H9 (cell line): ENCODE results near the gene GALNT16. TPM values are rescaled to one million over a fixed set of nuclear protein-coding genes. Genes with fewer than 3 reads are reported as not detected.

ENCODE experiments used
- DNase-seq: peaks from one replicate; pipeline ENCODE4 v3.0.0-alpha.2; 2017
- H2AFZ ChIP-seq: one replicate; pipeline ENCODE4 v1.6.1; 2013; ENCODE audit warnings: mild to moderate bottlenecking, low read length, control low read depth, moderate library complexity
- H2AK5ac ChIP-seq: 2 replicates; pipeline ENCODE4 v1.6.1; 2013; ENCODE audit warnings: low read length, control low read depth, mixed read lengths; ENCODE audit not compliant: insufficient read length
- H2BK120ac ChIP-seq: one replicate; pipeline ENCODE4 v1.6.1; 2013; ENCODE audit warnings: low read depth, mild to moderate bottlenecking, low read length, control low read depth, inconsistent platforms; ENCODE audit not compliant: poor library complexity, severe bottlenecking
- H2BK12ac ChIP-seq: 2 replicates; pipeline ENCODE4 v1.6.1; 2013; ENCODE audit warnings: low read length, control low read depth, mixed read lengths, low read depth; ENCODE audit not compliant: insufficient read length
- H2BK15ac ChIP-seq: 2 replicates; pipeline ENCODE4 v1.6.1; 2013; ENCODE audit warnings: low read depth, low read length, control low read depth
- H2BK20ac ChIP-seq: one replicate; pipeline ENCODE4 v1.6.1; 2013; ENCODE audit warnings: low read depth, mild to moderate bottlenecking, low read length, control low read depth, inconsistent platforms; ENCODE audit not compliant: poor library complexity, severe bottlenecking
- H2BK5ac ChIP-seq: 2 replicates; pipeline ENCODE4 v1.6.1; 2013; ENCODE audit warnings: low read length, control low read depth, mixed read lengths; ENCODE audit not compliant: insufficient read length
- H3K14ac ChIP-seq: 2 replicates; pipeline ENCODE4 v1.6.1; 2013; ENCODE audit warnings: low read length, control low read depth; ENCODE audit not compliant: insufficient read depth
- H3K18ac ChIP-seq: 2 replicates; pipeline ENCODE4 v1.6.1; 2013; ENCODE audit warnings: low read depth, mild to moderate bottlenecking, mixed read lengths, low read length, control low read depth; ENCODE audit not compliant: insufficient read length
- H3K23ac ChIP-seq: 2 replicates; pipeline ENCODE4 v1.6.1; 2013; ENCODE audit warnings: low read length, control low read depth, mixed read lengths, low read depth; ENCODE audit not compliant: insufficient read length
- H3K23me2 ChIP-seq: 2 replicates; pipeline ENCODE4 v1.6.1; 2013; ENCODE audit warnings: low read depth, mild to moderate bottlenecking, mixed read lengths, low read length, control low read depth; ENCODE audit not compliant: insufficient read length, poor library complexity, severe bottlenecking
- H3K27ac ChIP-seq: 2 replicates; pipeline ENCODE4 v1.5.1; 2013; ENCODE audit warnings: low read length, control low read depth, mixed read lengths, low read depth; ENCODE audit not compliant: insufficient read length
- H3K27me3 ChIP-seq: 2 replicates; pipeline ENCODE4 v1.6.1; 2013; ENCODE audit warnings: low read length, control low read depth, inconsistent platforms; ENCODE audit not compliant: insufficient read depth
- H3K4ac ChIP-seq: 2 replicates; pipeline ENCODE4 v1.6.1; 2013; ENCODE audit warnings: low read depth, mild to moderate bottlenecking, control low read depth, inconsistent platforms, low read length, moderate library complexity
- H3K4me1 ChIP-seq: 2 replicates; pipeline ENCODE4 v1.6.1; 2013; ENCODE audit warnings: low read length, control low read depth, inconsistent platforms; ENCODE audit not compliant: insufficient read depth
- H3K4me2 ChIP-seq: 2 replicates; pipeline ENCODE4 v1.6.1; 2013; ENCODE audit warnings: low read length, control low read depth, mixed read lengths; ENCODE audit not compliant: insufficient read length, insufficient read depth
- H3K56ac ChIP-seq: 2 replicates; pipeline ENCODE4 v1.6.1; 2013; ENCODE audit warnings: low read depth, mild to moderate bottlenecking, mixed read lengths, low read length, control low read depth; ENCODE audit not compliant: insufficient read length
- H3K79me1 ChIP-seq: 2 replicates; pipeline ENCODE4 v1.6.1; 2013; ENCODE audit warnings: low read depth, mild to moderate bottlenecking, moderate library complexity, low read length, control low read depth, inconsistent platforms; ENCODE audit not compliant: insufficient read depth, poor library complexity, severe bottlenecking
- H3K79me2 ChIP-seq: 2 replicates; pipeline ENCODE4 v1.6.1; 2013; ENCODE audit warnings: low read length, control low read depth, inconsistent platforms; ENCODE audit not compliant: insufficient read depth
- H3K9ac ChIP-seq: 2 replicates; pipeline ENCODE4 v1.6.1; 2013; ENCODE audit warnings: low read length, control low read depth, mixed read lengths; ENCODE audit not compliant: insufficient read length; ENCODE audit errors: extremely low read depth
- H3K9me3 ChIP-seq: one replicate; pipeline ENCODE4 v1.6.1; 2013; ENCODE audit warnings: low read depth, low read length, inconsistent platforms; ENCODE audit not compliant: control insufficient read depth
- H3T11ph ChIP-seq: one replicate; pipeline ENCODE4 v1.6.1; 2013; ENCODE audit warnings: mild to moderate bottlenecking, low read length, control low read depth, inconsistent platforms
- H4K20me1 ChIP-seq: one replicate; pipeline ENCODE4 v1.6.1; 2013; ENCODE audit not compliant: control insufficient read depth, insufficient read length, insufficient read depth
- H4K5ac ChIP-seq: 2 replicates; pipeline ENCODE4 v1.6.1; 2013; ENCODE audit warnings: low read depth, mild to moderate bottlenecking, mixed read lengths, low read length, control low read depth; ENCODE audit not compliant: insufficient read length
- H4K8ac ChIP-seq: replicated peaks from 2 replicates; pipeline ENCODE4 v1.6.1; 2013; ENCODE audit warnings: low read length, control low read depth, mixed read lengths, low read depth; ENCODE audit not compliant: insufficient read length
- H4K91ac ChIP-seq: 2 replicates; pipeline ENCODE4 v1.6.1; 2013; ENCODE audit warnings: low read depth, mild to moderate bottlenecking, moderate library complexity, mixed read lengths, low read length, control low read depth; ENCODE audit not compliant: insufficient read length
- H3K27ac Mint-ChIP-seq, 3 experiments: 2 replicates in 2 of 3; 3 replicates in 1 of 3; pipeline ENCODE4 v1.8.0; 2020 to 2021; ENCODE audit warnings: mixed read lengths in 3 of 3, mild to moderate bottlenecking in 1 of 3, moderate library complexity in 1 of 3
- H3K27me3 Mint-ChIP-seq: 2 replicates; pipeline ENCODE4 v1.8.0; 2021; ENCODE audit warnings: low read depth, mild to moderate bottlenecking, moderate library complexity, mixed read lengths
- H3K36me3 Mint-ChIP-seq, 3 experiments: 2 replicates in 2 of 3; 3 replicates in 1 of 3; pipeline ENCODE4 v1.8.0; 2020 to 2021; ENCODE audit warnings: low read depth in 3 of 3, mixed read lengths in 3 of 3; ENCODE audit not compliant: insufficient read depth in 1 of 3
- H3K4me1 Mint-ChIP-seq, 2 experiments: 2 replicates each; pipeline ENCODE4 v1.8.0; 2020; ENCODE audit warnings: mixed read lengths in 2 of 2
- H3K4me3 Mint-ChIP-seq, 2 experiments: 2 replicates in 1 of 2; 3 replicates in 1 of 2; pipeline ENCODE4 v1.8.0; 2020 to 2021; ENCODE audit warnings: mild to moderate bottlenecking in 2 of 2, mixed read lengths in 2 of 2, moderate library complexity in 1 of 2
- H3K9me3 Mint-ChIP-seq, 2 experiments: 2 replicates in 1 of 2; 3 replicates in 1 of 2; pipeline ENCODE4 v1.8.0; 2020; ENCODE audit warnings: mild to moderate bottlenecking in 2 of 2, mixed read lengths in 2 of 2, moderate library complexity in 1 of 2
- WGBS: extraction: QIAGEN DNeasy Blood & Tissue Kit; methylation state at CpG from one replicate; pipeline ENCODE4 v1.1.7; 2013; ENCODE audit warnings: missing lambda C conversion rate, low lambda C conversion rate, mixed read lengths; ENCODE audit not compliant: insufficient read length; ENCODE audit errors: extremely low coverage; 5-methylcytosine and 5-hydroxymethylcytosine counted together
- total RNA-seq: library from RNA; stranded (reverse); gene quantifications from 2 replicates; pipeline ENCODE4 v1.2.1, GENCODE V29; 2021
- TF ChIP-seq, protein P1 (sequence below): fragments of 200-600 bp; sonication (generic); conservative IDR thresholded peaks from 3 replicates; pipeline ENCODE4 v1.8.0; 2021; ENCODE audit warnings: antibody characterized with exemption, mild to moderate bottlenecking

GALNT16 gene
- total RNA-seq, 1 experiment from 2014 or later = 2.3 TPM

DNA sequence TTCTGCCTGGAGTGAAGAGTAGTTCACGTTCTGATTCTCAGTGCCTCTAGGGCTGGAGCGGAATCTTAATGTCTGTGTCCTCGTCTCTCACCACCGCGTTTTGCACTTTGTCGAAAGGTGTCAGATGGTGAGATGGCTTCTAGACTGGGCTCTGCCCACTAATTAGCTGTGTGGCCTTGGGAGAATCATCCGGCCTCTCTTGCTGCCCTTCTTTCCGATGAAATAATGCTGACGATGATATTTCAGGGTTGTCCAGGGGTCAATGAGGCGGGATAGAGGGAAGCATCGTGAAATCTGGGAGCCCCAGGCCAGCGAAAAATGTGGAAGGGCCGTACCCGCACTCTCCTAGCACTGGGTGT is 811 bp upstream of the GALNT16 start:
- Histone ChIP-seq H3K23me2 (peaks cover 20% of the 10 kb centered on the region), H2BK20ac (no peak overlapping the region), H2AK5ac (no peak overlapping the region), H3K9me3 (no peaks in the 10 kb centered on the region), H3K4me1 (no peaks in the 10 kb centered on the region; the same call in 1 of the 2 replicates), H2BK15ac (no peak overlapping the region), H3K27me3 (peaks cover 20% of the 10 kb centered on the region; the same call in 1 of the 2 replicates), H3K79me1 (no peaks in the 10 kb centered on the region), H3K9ac (no peak overlapping the region), H3K4ac (no peak overlapping the region), H3K18ac (no peak overlapping the region), H2BK12ac (no peak overlapping the region), H3T11ph (no peak overlapping the region), H3K14ac (no peak overlapping the region), H2BK120ac (no peak overlapping the region), H3K4me2 (peak overlapping the region; percentile 65), H4K91ac (no peak overlapping the region), H2AFZ (no peak overlapping the region), H2BK5ac (no peak overlapping the region), H3K27ac (no peak overlapping the region), H4K8ac (no peak overlapping the region), H3K56ac (no peak overlapping the region), H3K79me2 (no peaks in the 10 kb centered on the region), H3K23ac (no peak overlapping the region), H4K20me1 (no peaks in the 10 kb centered on the region), H4K5ac (no peak overlapping the region)
- TF ChIP-seq, protein P1, sequence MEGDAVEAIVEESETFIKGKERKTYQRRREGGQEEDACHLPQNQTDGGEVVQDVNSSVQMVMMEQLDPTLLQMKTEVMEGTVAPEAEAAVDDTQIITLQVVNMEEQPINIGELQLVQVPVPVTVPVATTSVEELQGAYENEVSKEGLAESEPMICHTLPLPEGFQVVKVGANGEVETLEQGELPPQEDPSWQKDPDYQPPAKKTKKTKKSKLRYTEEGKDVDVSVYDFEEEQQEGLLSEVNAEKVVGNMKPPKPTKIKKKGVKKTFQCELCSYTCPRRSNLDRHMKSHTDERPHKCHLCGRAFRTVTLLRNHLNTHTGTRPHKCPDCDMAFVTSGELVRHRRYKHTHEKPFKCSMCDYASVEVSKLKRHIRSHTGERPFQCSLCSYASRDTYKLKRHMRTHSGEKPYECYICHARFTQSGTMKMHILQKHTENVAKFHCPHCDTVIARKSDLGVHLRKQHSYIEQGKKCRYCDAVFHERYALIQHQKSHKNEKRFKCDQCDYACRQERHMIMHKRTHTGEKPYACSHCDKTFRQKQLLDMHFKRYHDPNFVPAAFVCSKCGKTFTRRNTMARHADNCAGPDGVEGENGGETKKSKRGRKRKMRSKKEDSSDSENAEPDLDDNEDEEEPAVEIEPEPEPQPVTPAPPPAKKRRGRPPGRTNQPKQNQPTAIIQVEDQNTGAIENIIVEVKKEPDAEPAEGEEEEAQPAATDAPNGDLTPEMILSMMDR = no peak
- Mint-ChIP-seq H3K4me3 (peak overlapping the region; percentile 74 to 80), H3K9me3 (no peaks in the 10 kb centered on the region), H3K27ac (no peak overlapping the region), H3K27me3 (peaks cover 75% of the 10 kb centered on the region), H3K4me1 (peaks cover 25% of the 10 kb centered on the region in 2 experiments), H3K36me3 (peaks cover 0 to 3% (median 0%) of the 10 kb centered on the region in 3 experiments; a peak in 2 of 7 replicates)
- WGBS = no CpG with 5 or more reads among the region's 14 CpGs
- DNase-seq = no peak
